Progenitor cell of endocrine pancreas (in vitro differentiated cells): ENCODE data around the gene OPRD1. TPM values are rescaled to one million over a fixed set of nuclear protein-coding genes. Genes with fewer than 3 reads are reported as not detected.
A peak's percentile ranks its signal among the peaks of the same experiment; 100 is the strongest.

Experiments
- DNase-seq: peaks from one replicate; pipeline ENCODE4 v3.0.0; 2021; ENCODE audit warnings: low spot score; ENCODE audit not compliant: unreplicated experiment
- H3K27ac Mint-ChIP-seq: 2 replicates; pipeline ENCODE4 v1.8.0; 2021; ENCODE audit warnings: mild to moderate bottlenecking, moderate library complexity, mixed read lengths
- H3K27me3 Mint-ChIP-seq: 2 replicates; pipeline ENCODE4 v1.8.0; 2021; ENCODE audit warnings: mixed read lengths
- H3K36me3 Mint-ChIP-seq: 2 replicates; pipeline ENCODE4 v1.8.0; 2022; ENCODE audit warnings: mixed read lengths; ENCODE audit not compliant: insufficient read depth
- H3K4me1 Mint-ChIP-seq: 2 replicates; pipeline ENCODE4 v1.8.0; 2021; ENCODE audit warnings: low read depth, mixed read lengths
- H3K4me3 Mint-ChIP-seq: 2 replicates; pipeline ENCODE4 v1.8.0; 2021; ENCODE audit warnings: low read depth, mild to moderate bottlenecking, moderate library complexity, mixed read lengths
- H3K9me3 Mint-ChIP-seq: 2 replicates; pipeline ENCODE4 v1.8.0; 2021; ENCODE audit warnings: low read depth, mixed read lengths
- total RNA-seq: library from RNA; stranded (reverse); gene quantifications from 2 replicates; pipeline ENCODE4 v1.2.1, GENCODE V29; 2021
- TF ChIP-seq, protein P1 (sequence below): fragments of 200-600 bp; sonication (generic); IDR thresholded peaks from one replicate; pipeline ENCODE4 v1.5.0; 2021; ENCODE audit warnings: antibody characterized with exemption, mild to moderate bottlenecking; ENCODE audit not compliant: unreplicated experiment

Gene OPRD1
- total RNA-seq, 1 donor from 2014 or later = 0.67 TPM

GRCh38 chr1:28902738-28903137 lies 90.8 kb downstream of the OPRD1 start:
- H3K4me3 Mint-ChIP-seq = no peak overlapping the region
- H3K9me3 Mint-ChIP-seq = no peaks in the 10 kb centered on the region
- no peak overlapping the region for H3K27ac Mint-ChIP-seq
- no peaks in the 10 kb centered on the region for H3K36me3 Mint-ChIP-seq
- no peak for DNase-seq
- TF ChIP-seq, protein P1, sequence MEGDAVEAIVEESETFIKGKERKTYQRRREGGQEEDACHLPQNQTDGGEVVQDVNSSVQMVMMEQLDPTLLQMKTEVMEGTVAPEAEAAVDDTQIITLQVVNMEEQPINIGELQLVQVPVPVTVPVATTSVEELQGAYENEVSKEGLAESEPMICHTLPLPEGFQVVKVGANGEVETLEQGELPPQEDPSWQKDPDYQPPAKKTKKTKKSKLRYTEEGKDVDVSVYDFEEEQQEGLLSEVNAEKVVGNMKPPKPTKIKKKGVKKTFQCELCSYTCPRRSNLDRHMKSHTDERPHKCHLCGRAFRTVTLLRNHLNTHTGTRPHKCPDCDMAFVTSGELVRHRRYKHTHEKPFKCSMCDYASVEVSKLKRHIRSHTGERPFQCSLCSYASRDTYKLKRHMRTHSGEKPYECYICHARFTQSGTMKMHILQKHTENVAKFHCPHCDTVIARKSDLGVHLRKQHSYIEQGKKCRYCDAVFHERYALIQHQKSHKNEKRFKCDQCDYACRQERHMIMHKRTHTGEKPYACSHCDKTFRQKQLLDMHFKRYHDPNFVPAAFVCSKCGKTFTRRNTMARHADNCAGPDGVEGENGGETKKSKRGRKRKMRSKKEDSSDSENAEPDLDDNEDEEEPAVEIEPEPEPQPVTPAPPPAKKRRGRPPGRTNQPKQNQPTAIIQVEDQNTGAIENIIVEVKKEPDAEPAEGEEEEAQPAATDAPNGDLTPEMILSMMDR = no peak
- H3K4me1 Mint-ChIP-seq = no peaks in the 10 kb centered on the region
- H3K27me3 Mint-ChIP-seq = no peaks in the 10 kb centered on the region

- Mint-ChIP-seq H3K9me3 (no peaks in the 10 kb centered on the region), H3K27ac (no peak overlapping the region), H3K4me1 (no peaks in the 10 kb centered on the region), H3K27me3 (no peaks in the 10 kb centered on the region), H3K36me3 (no peaks in the 10 kb centered on the region), H3K4me3 (no peak overlapping the region)
- no peak for DNase-seq
- TF ChIP-seq, protein P1 = no peak
Measured at GRCh38 chr1:28905921-28906666, 94.1 kb downstream of the OPRD1 start.

DNA sequence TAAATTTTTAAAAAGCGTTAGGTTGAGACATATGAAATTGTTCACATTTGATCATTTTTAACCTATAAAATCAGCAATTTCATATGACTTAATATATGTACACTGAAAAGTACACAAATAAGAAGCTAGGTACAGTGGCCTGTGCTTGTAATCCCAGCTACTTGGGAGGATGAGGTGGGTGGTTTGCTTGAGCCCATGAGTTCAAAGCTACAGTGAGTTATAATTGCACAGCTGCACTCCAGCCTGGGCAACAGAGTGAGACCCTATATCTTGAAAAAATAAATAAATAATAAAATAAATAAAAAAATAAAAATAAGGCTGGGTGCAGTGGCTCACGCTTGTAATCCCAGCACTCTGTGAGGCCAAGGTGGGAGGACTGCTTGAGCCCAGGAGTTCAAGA lies 97.2 kb downstream of the OPRD1 start:
- H3K27ac Mint-ChIP-seq = no peak overlapping the region
- H3K27me3 Mint-ChIP-seq = no peaks in the 10 kb centered on the region
- no peak for DNase-seq
- TF ChIP-seq, protein P1 = no peak
- peaks cover 6% of the 10 kb centered on the region for H3K4me1 Mint-ChIP-seq
- no peak overlapping the region for H3K4me3 Mint-ChIP-seq
- no peaks in the 10 kb centered on the region for H3K9me3 Mint-ChIP-seq
- no peaks in the 10 kb centered on the region for H3K36me3 Mint-ChIP-seq

DNA sequence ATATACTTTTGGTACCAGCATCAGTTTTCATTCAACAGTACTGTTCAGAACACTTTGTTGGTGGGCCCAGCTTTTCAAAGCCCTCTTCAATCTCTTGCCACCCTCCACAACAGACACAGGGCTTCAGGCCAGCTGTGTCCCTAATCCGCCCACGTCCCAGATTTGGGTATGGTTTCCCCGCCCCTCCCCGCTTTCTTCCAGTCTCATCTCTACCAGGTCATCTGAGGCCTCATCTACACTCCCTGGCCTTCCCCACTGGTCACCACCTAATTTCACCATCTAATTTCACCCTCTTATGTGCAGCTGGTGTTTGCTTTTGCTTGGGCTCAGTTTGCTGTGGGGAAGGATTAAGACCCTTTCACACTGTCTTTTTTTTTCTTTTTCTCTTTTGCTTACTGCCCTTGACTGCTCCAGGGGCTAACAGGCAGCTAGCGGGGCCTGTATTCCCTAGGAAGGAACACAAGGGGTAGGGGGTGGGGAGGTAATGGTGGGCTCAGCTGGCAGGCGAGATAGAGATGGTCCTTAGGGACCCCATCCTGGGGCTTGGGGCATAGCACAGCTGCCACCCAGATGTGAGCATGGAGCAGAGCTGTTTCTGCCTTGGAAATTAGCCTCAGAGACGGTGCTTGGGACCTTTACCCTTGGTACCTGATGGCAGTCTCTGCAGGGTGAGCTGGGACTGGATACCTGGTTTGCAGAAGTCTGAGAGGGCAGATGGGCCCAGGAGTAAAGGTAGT lies 98.6 kb downstream of the OPRD1 start:
- DNase-seq = no peak
- no peaks in the 10 kb centered on the region for H3K9me3 Mint-ChIP-seq
- no peak overlapping the region for H3K27ac Mint-ChIP-seq
- H3K4me3 Mint-ChIP-seq = no peak overlapping the region
- peaks cover 13% of the 10 kb centered on the region for H3K4me1 Mint-ChIP-seq
- H3K36me3 Mint-ChIP-seq = no peaks in the 10 kb centered on the region
- H3K27me3 Mint-ChIP-seq = no peaks in the 10 kb centered on the region
- TF ChIP-seq, protein P1 = no peak

DNA sequence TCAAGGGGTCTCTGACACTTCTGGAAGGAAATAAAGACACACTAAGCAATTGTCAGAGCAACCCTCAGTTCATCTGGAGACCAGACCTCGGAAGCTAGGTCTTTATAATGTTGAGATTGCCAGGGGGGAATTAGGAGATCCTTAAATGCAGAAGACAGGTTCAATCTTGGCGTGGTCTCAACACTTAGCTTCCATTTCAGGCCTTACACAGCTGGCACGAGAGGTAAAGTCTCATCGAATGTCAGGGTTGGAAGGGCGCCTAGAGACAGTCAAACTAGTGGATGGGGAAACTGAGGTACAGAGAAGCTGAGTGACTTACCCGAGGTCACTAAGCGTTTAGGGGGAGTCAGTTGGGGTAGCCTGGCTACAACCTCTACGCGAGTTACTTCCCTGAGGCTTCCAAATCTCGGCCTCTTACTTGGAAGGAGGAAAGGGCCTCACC lies 101.8 kb downstream of the OPRD1 start:
- Mint-ChIP-seq H3K4me1 (peaks cover 23% of the 10 kb centered on the region), H3K36me3 (no peaks in the 10 kb centered on the region), H3K27me3 (no peaks in the 10 kb centered on the region), H3K4me3 (peak overlapping the region; percentile 63), H3K27ac (peak overlapping the region; percentile 81), H3K9me3 (no peaks in the 10 kb centered on the region)
- TF ChIP-seq, protein P1 = no peak
- no peak for DNase-seq
